ENCODE measurements around the gene ZBTB7C.

Gene ZBTB7C

GRCh38 chr18:48164116-48164515, 245.1 kb downstream of the ZBTB7C start:
- no peak for DNase-seq (ENCODE audit: low read depth)

- no peak for DNase-seq (ENCODE audit: low read depth)
Measured at GRCh38 chr18:48163738-48164115, 245.5 kb downstream of the ZBTB7C start.

GRCh38 chr18:48162956-48163737, 246.0 kb downstream of the ZBTB7C start:
- DNase-seq (ENCODE audit: low read depth), result no peak

- DNase-seq (ENCODE audit: low read depth), result no peak
Measured at GRCh38 chr18:48161911-48162698, 247.1 kb downstream of the ZBTB7C start.

GRCh38 chr18:48161191-48161910, 247.8 kb downstream of the ZBTB7C start:
- peak; percentile 44 for DNase-seq (ENCODE audit: low read depth)

GRCh38 chr18:48160622-48161021, 248.6 kb downstream of the ZBTB7C start:
- no peak for DNase-seq (ENCODE audit: low read depth)

GRCh38 chr18:48159816-48160215, 249.4 kb downstream of the ZBTB7C start:
- DNase-seq (ENCODE audit: low read depth), result no peak

- DNase-seq (ENCODE audit: low read depth), result no peak
Measured at GRCh38 chr18:48158721-48159120, 250.5 kb downstream of the ZBTB7C start.

GRCh38 chr18:48157956-48158355, 251.2 kb downstream of the ZBTB7C start:
- no peak for DNase-seq (ENCODE audit: low read depth)

- DNase-seq (ENCODE audit: low read depth), result no peak
Measured at GRCh38 chr18:48155856-48156255, 253.3 kb downstream of the ZBTB7C start.

- DNase-seq (ENCODE audit: low read depth), result no peak
Measured at GRCh38 chr18:48154828-48155227, 254.4 kb downstream of the ZBTB7C start.

- DNase-seq (ENCODE audit: low read depth), result no peak
Measured at GRCh38 chr18:48153613-48154481, 255.3 kb downstream of the ZBTB7C start.

- DNase-seq (ENCODE audit: low read depth), result no peak
Measured at GRCh38 chr18:48152549-48152948, 256.6 kb downstream of the ZBTB7C start.

GRCh38 chr18:48151421-48152065, 257.6 kb downstream of the ZBTB7C start:
- DNase-seq (ENCODE audit: low read depth), result no peak

- no peak for DNase-seq (ENCODE audit: low read depth)
Measured at GRCh38 chr18:48149020-48149685, 260.0 kb downstream of the ZBTB7C start.

GRCh38 chr18:48142994-48143393, 266.2 kb downstream of the ZBTB7C start:
- DNase-seq (ENCODE audit: low read depth), result no peak

GRCh38 chr18:48142353-48142752, 266.8 kb downstream of the ZBTB7C start:
- no peak for DNase-seq (ENCODE audit: low read depth)

GRCh38 chr18:48140731-48141130, 268.5 kb downstream of the ZBTB7C start:
- DNase-seq (ENCODE audit: low read depth), result no peak

- DNase-seq (ENCODE audit: low read depth), result no peak
Measured at GRCh38 chr18:48139431-48140347, 269.5 kb downstream of the ZBTB7C start.

Data from activated T-cell treated with anti-CD3 and anti-CD28 coated beads for 1 hour (primary cell).